ENCODE measurements around the gene IRAK2.

The IRAK2 gene

GRCh38 chr3:10192953-10193691, 28.4 kb downstream of the IRAK2 start:
- no peak for FAIRE-seq

GRCh38 chr3:10193692-10194327, 29.1 kb downstream of the IRAK2 start:
- FAIRE-seq = no peak

DNA sequence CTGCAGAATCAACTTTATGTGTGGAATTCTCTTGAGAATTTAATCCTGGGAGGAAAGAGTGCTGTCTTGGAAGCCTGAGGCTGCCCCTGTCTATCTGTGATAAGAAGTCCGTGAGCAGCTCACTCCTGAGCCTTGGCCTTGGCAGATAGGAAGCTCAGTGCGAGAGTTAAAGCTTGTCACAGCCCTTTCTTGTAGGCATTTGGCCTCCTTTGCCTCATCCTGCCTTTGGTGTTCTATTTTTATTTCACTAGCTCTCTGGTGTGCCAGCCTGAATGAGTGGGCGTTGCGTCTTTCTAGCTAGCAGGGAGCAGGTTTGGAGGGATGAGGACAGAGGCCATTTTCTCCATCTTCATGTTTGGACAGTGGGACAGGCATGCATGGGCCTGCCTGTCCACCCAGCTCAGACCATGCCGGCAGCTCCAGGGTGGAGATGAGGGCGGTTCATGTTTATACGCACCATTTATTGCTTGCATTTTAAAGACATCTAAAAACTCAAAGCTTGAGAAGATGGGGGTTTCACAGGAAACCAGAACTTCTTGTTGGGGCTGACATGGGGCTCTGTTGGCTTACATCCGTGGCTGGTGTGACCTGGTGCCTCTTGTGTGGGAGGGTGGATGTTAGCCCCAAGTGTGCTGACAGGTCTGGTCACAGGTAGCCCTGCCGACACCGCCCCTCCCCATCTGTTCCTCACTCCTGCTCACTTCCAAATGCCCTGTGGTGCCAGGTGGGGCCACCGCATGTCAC, 29.8 kb downstream of the IRAK2 start:
- FAIRE-seq = no peak

DNA sequence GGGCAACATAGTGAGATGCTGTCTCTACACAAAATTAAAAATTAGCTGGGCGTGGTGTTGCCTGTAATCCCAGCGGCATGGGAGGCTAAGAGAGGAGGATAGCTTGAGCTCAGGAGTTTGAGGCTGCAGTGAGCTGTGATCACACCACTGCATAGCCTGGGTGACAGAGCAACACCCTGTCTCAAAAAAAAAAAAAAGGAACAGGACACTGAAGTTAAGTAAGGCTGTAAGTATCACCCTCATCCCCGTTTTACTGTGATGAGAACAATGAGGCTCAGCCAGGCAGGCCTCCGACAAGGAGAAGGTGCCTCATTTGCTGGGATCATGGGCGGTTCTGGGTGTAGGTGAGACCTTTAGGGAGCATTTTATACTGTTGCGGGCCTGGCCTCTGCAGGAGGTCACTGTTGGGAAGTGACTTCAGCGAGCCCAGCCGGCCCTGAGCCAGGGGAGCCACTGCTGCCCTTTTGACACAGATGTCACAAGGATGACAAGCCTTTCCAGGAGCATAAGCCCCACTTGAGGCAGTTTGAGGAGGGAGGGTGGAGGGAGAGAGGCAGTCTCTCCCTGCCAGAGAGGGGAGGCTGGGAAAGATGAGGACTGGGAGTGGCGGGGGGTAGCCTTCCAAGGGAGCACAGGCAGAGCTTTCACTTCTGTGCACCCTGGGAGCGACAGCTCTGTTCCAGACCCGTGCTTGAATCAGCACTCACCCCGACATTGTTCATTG, 30.8 kb downstream of the IRAK2 start:
- no peak for FAIRE-seq

- no peak for FAIRE-seq
Measured at GRCh38 chr3:10196389-10197052, 31.8 kb downstream of the IRAK2 start.

DNA sequence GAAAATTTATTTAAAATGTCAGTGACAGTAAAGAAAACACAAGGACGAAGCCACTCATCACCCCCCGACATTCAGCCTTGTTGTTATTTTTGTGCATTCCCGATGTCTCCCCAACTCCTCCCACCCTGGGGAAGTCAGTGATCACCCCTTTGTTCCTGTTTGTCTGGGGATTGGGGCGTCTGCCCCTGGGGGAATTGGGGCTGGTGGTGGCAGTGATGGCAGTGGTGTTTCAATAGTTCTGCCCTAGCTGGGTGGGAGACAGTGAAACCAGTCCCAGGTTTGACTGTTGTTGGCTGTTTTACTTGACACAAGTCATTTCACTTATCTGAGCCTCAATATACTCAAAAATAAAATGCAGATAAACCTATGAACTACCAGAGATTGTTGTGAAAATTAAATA, 33.5 kb downstream of the IRAK2 start:
- no peak for FAIRE-seq

GRCh38 chr3:10198761-10199649, 34.3 kb downstream of the IRAK2 start:
- FAIRE-seq = no peak

GRCh38 chr3:10204921-10205320, 40.2 kb downstream of the IRAK2 start:
- FAIRE-seq = no peak

GRCh38 chr3:10205451-10206165, 40.9 kb downstream of the IRAK2 start:
- FAIRE-seq = no peak

DNA sequence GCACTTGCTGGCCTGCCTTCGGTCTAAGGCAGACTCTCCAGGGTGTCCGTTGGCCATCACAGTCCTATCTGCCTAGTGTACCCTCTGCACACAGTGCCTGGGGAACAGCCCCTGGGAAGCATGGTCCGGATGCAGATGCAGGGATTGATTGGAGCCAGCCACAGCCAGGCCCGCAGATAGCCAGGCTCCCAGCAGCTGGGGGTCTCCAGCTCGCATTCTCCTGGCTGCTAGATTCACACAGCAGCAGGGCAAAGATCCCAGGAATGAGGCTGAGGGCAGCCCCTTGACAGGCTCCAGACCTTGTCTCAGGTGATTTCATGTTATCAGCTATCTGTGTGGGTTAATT, 41.4 kb downstream of the IRAK2 start:
- FAIRE-seq = no peak

- no peak for FAIRE-seq
Measured at GRCh38 chr3:10213156-10213792, 48.6 kb downstream of the IRAK2 start.

DNA sequence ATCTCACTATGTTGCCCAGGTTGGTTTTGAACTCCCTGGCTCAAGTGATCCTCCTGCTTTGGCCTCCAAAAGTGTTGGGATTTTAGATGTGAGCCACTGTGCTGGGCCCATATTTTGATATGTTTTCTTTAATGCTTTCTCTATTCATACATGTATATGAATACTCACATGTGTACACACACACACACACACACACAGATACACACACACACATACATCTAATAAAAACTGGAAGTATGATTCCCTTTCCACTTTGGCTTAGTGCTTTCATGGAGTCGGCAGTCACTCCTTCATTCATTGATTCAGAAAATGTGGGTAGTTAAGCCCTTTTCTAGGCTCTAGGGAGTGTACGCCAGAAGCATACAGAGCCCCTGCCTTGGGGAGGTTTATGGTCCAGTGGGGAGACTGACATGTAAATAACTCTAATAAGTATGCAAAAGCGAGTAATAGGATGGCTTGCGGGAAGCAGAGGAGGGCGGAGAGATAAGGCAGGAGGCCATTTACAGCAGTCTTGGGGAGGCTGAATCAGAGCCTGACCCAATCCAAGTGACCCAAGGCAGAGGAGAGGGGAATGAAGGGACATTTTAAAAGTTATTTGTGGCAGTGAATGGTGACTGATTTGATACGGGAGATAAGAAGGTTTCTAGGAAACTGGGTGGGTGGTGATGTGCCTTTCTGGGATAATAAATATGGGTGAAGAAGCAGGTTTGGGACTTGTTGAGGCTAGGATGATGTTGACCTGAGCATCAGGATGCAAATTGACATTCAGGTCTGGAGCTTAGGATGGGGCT, 51.1 kb downstream of the IRAK2 start:
- no peak for FAIRE-seq

DNA sequence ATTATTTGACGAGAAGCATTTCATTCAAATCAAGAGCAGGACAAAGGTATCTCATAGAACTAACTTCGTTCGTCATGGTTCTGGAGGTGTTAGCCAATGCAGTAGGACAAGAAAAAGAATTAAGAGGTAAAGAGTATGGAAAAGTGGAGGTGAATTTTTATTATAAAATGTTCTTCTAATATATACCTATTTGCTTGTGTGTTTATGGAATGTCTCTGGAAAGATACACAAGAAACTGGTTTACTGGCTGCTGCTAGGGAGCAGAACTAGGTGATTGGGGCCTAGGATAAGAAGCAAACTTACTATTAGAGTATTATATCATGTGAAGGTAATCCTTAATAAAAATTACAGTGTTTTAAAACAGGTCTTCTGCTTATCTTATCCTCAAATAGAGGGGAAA, 52.6 kb downstream of the IRAK2 start:
- FAIRE-seq = no peak

- no peak for FAIRE-seq
Measured at GRCh38 chr3:10219737-10220136, 55.0 kb downstream of the IRAK2 start.

DNA sequence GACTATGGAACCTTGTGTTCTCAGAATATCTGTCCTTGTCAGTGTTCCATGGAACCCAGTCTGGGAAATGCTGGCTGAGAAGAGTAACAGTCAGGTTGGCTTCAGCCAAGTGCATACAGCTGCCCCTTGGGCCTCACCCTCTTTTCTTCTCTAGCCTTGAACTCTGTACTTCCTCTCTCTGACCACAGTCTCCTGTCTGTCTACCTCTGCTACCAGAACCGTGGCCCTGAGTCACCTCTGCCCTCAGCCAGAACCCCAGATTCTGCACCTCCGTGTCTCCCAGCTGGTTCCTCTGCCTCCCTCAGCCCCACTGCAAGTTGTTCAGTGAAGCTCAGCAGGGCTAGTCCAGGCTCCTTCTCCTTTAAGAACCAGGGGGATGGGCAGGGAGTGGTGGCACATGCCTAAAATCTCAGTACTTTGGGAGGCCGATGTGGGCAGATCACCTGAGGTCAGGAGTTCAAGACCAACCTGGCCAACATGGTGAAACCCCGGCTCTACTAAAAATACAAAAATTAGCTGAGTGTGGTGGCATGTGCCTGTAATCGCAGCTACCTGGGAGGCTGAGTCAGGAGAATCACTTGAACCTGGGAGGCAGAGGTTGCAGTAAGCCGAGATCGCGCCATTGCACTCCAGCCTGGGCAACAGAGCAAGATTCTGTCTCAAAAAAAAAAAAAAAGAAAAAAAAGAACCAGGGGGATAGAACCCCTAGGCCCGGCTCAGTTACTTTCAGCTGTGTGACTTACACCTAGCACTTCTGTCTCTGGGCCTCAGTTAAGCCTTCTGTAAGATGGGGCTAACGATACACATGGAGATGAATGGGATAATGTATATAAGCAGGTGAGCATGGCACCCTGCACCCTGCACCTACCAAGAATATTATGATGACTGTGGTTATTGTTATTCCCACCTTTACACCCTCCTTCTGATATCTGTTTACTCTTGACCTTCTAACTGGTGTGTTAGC, 59.2 kb downstream of the IRAK2 start:
- FAIRE-seq = no peak

DNA sequence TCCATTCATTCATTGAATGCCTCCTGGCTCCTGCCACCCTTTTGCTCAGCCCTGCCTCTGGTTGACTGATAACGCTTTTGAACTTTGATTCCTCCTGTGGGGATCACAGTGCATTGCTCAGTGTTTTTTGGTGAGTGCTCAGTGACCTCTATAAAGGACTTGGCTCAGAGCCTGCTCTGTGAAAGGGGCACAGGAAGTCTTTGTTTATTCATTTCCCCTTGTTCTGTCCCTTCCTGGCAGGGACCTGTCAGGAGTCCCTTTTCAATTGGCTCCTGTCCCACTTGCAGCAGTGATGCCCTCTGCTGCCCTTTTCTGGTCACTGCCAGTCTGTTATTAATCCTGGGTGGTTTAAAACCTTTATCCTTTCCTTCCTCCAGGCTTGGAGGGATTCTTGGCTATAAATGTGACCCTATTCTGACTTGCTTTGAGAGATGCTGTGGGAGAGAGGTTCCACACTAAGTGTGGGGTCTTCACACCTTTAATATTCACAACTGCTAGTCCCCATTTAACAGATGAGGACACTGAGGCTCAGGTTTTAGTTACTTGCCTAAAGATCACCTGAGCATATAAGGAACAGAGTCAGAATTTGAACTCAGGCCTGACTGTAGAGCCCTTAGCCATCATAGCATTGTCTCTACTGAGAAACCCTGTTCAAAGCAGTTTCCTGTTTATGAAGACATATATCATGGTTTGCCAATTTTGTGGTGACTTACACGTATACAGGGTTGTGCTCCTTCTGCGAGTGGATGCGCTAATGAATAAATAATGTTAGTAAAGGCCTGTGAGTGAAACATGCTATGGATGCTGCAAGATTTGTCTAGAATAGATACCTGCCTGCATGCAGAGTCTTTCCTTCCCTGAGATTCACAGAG, 60.3 kb downstream of the IRAK2 start:
- FAIRE-seq = no peak

DNA sequence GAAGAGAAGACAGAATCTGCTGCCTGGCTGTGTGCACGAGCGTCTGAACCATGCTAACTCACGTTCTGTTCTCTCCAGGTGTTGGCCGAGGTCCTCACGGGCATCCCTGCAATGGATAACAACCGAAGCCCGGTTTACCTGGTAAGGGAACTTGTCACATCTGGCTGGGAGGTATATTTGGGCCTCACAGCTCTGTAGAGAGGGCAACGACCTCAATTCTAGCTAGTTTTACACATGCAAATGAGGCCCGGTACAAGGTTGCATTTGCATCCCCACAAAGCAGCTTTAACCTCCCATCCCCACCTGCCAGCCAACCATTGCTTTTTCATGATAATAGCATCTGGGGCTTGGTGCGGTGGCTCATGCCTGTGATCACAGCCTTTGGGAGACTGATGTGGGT, 61.6 kb downstream of the IRAK2 start:
- FAIRE-seq = no peak
